Stimulated activated CD8-positive, alpha-beta memory T cell treated with anti-CD3 and anti-CD28 coated beads, Interleukin-12 subunit alpha, Interleukin-12 subunit beta, amount 100 ng/mL, for 1 hour (primary cell): ENCODE results near the gene MCUB.
"Not testable (repeated sequence)": the region's sequence is repeated elsewhere in the genome, so short reads cannot be mapped to it uniquely, and the experiment has no call there.

Experiments
- DNase-seq: peaks from one replicate; pipeline ENCODE4 v3.0.0-alpha.2; 2020; ENCODE audit warnings: low read depth

MCUB gene

GRCh38 chr4:109629775-109630174 is 69.7 kb downstream of the MCUB start:
- DNase-seq = no peak

GRCh38 chr4:109631532-109632108 is 71.6 kb downstream of the MCUB start:
- DNase-seq = no peak

GRCh38 chr4:109640644-109641043 is 80.6 kb downstream of the MCUB start:
- no peak for DNase-seq

- no peak for DNase-seq
Measured at GRCh38 chr4:109645874-109646710, 86.0 kb downstream of the MCUB start.

- no peak for DNase-seq
Measured at GRCh38 chr4:109648266-109648996, 88.4 kb downstream of the MCUB start.

- DNase-seq = no peak
Measured at GRCh38 chr4:109648997-109649575, 89.0 kb downstream of the MCUB start.

- DNase-seq = no peak
Measured at GRCh38 chr4:109649872-109650271, 89.8 kb downstream of the MCUB start.

GRCh38 chr4:109655396-109655795 is 95.3 kb downstream of the MCUB start:
- DNase-seq = no peak

GRCh38 chr4:109657854-109658418 is 97.9 kb downstream of the MCUB start:
- no peak for DNase-seq

- no peak for DNase-seq
Measured at GRCh38 chr4:109658871-109659410, 98.9 kb downstream of the MCUB start.

- no peak for DNase-seq
Measured at GRCh38 chr4:109662116-109662515, 102.1 kb downstream of the MCUB start.

- no peak for DNase-seq
Measured at GRCh38 chr4:109662771-109663170, 102.7 kb downstream of the MCUB start.

GRCh38 chr4:109665783-109666485 is 105.9 kb downstream of the MCUB start:
- DNase-seq = no peak

- no peak for DNase-seq
Measured at GRCh38 chr4:109671350-109671749, 111.3 kb downstream of the MCUB start.

GRCh38 chr4:109672169-109672930 is 112.3 kb downstream of the MCUB start:
- DNase-seq = no peak

- DNase-seq = no peak
Measured at GRCh38 chr4:109673303-109673702, 113.3 kb downstream of the MCUB start.

- DNase-seq = no peak
Measured at GRCh38 chr4:109675181-109675580, 115.1 kb downstream of the MCUB start.

GRCh38 chr4:109675843-109676242 is 115.8 kb downstream of the MCUB start:
- DNase-seq = no peak

- no peak for DNase-seq
Measured at GRCh38 chr4:109676886-109677285, 116.8 kb downstream of the MCUB start.

GRCh38 chr4:109678472-109678871 is 118.4 kb downstream of the MCUB start:
- not testable (repeated sequence) for DNase-seq

- not testable (repeated sequence) for DNase-seq
Measured at GRCh38 chr4:109678925-109679324, 118.9 kb downstream of the MCUB start.
